B cell (primary cell): Measurements from ENCODE around the gene MAP3K7CL.

Source experiments
- CTCF ChIP-seq: fragments of 200-600 bp; IDR thresholded peaks from one replicate; pipeline ENCODE4 v1.8.0; 2022; ENCODE audit warnings: antibody characterized with exemption, mild to moderate bottlenecking
- EZH2 ChIP-seq: IDR thresholded peaks from 2 replicates; pipeline ENCODE4 v1.6.1; 2012; ENCODE audit warnings: borderline replicate concordance, low read depth, mild to moderate bottlenecking, moderate library complexity, low read length; ENCODE audit not compliant: insufficient read depth, poor library complexity, severe bottlenecking

- TF ChIP-seq EZH2 (no peak), CTCF (no peak)
Observed at GRCh38 chr21:29206445-29206844, 76.0 kb downstream of the MAP3K7CL start.
